GM18858 (cell line): Measurements from ENCODE around the gene PCYT1B.

Source experiments
- ATAC-seq: cut with Tn5 transposase; IDR thresholded peaks from one replicate; pipeline ENCODE4 v1.9.1; 2021; ENCODE audit not compliant: unreplicated experiment

Gene PCYT1B

DNA sequence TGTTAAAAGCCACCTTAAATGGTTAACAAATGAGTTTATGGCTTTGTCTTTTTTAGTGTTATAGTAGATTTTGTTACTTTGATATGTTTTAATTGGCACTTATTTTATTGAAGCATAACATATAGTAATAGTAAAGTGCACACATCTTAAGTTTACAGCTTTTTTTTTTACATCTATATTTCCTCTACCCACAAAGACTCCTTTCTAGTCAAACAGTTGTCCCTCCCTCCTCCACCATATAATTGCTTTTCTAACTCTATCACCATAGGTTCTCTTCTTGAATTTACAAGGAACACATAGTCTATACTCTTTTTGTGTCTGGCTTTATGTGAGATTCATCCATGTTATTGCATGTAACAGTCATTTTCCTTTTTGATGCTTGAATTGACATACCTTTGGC lies 110.6 kb downstream of the PCYT1B start:
- no peak for ATAC-seq

GRCh38 chrX:24528605-24529004 lies 118.5 kb downstream of the PCYT1B start:
- no peak for ATAC-seq

DNA sequence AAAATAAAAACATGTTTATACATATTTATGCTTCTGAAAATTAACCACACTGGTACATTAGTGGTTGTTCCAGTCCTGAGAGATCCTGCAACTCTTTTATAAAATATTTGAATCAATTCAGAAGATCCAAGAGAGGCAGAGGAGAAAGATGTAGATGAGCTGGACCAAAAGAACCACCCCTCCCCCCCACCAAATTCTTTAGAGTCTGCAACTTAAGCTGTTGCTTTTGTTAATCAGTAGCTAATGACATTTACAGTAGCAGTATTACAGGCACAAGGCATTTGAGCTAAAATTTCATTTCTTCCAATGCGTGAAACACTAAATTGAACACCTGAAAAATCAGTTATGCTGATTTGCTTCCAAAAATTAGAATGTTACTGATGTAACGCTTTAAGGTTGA lies 120.5 kb downstream of the PCYT1B start:
- ATAC-seq, result no peak

DNA sequence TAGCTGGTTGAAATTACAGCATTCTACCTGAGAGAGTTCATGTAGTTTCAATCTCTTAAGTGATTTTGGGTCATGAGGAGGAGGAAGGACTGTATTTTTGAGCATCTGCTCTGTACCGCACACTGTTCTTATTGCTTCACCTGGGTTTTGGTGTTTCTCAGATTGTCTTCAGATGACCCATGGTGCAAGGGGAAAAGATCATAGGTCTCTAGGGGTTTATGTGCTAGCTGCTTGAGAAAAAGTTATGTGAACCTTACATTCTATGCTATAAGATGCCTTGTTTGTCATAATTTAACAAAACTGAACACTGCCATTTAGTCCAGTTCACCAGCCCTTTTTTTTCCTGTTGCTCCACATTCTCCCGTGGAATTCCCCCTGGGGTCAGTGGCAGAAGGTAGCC lies 121.7 kb downstream of the PCYT1B start:
- no peak for ATAC-seq

- ATAC-seq, result no peak
These were observed 126.7 kb downstream of the PCYT1B start for GRCh38 chrX:24520472-24520871.

DNA sequence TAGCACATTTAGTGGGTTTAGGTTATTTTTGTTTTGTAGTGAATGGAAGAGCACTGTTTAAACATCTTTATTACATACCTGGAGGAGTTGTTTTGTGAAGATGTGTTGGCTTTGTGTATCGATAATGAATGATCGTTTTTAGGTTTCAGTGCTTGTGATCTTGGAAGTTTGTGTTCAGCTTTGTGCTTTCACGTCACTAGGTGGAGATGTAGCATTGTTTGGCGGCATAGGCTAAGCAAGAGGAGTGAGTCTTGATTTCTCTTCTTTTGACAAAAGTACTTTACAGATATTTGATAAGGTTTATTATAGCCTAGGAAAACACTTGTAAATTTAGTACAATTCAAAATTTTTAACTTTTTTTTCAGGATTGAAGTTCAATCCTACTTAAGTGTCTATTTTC lies 131.7 kb downstream of the PCYT1B start:
- ATAC-seq, result no peak

GRCh38 chrX:24513416-24513815 lies 133.7 kb downstream of the PCYT1B start:
- peak; percentile 97 for ATAC-seq

DNA sequence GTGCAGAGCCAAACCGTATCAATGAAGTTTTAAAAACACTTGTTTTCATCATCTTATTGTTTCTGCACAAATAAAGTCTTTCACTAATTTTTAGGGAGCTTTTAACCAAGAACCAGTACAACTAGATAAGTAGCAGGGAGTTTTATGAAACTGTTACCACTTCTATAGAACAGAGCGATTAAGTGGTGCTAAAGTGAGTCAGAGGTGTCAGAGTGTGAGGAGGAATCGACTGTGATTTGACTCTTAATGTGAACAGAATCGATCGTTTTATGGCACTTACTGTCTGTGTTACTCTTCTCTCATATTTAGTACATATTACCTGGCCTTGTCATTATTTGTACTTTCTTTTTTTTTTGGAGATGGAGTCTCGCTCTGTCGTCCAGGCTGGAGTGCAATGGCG lies 138.8 kb downstream of the PCYT1B start:
- no peak for ATAC-seq
